ENCODE measurements around the gene KLHL36.

DNA sequence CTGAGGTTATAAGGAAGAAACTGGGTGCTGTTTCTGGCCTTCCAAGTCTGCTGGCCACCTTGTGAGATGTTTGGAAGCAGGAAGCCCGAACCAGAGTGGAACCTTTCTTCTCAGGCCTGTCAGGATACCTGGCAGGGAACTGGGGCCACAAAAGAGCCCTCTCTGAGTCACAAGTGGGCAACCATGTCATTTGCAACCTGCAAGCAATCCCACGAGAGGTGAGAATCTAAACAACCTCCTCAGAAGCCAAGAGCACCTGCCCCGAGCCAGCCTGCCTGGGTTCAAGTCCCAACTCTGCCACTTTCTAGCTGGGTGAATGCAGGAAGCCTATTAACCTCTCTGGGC lies 33.7 kb upstream of the KLHL36 start:
- TF ChIP-seq CTCF (IDR thresholded peaks at IDR 0.05; ENCODE audit: low read depth, low read length) (no peak), POLR2A (IDR thresholded peaks at IDR 0.05; ENCODE audit: extremely low read depth, insufficient read length) (no peak), MYC (IDR thresholded peaks at IDR 0.05; ENCODE audit: low read depth, low read length) (no peak)
- TF ChIP-seq, protein P1, sequence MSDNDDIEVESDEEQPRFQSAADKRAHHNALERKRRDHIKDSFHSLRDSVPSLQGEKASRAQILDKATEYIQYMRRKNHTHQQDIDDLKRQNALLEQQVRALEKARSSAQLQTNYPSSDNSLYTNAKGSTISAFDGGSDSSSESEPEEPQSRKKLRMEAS (IDR thresholded peaks at IDR 0.05; ENCODE audit: low read depth, low read length): no peak

All from NB4 (cell line).